Omental fat pad (tissue), 4 donors: Measurements from ENCODE around the gene MYL6. TPM values are rescaled to one million over a fixed set of nuclear protein-coding genes. Genes with fewer than 3 reads are reported as not detected.
A peak's percentile ranks its signal among the peaks of the same experiment; 100 is the strongest.

Experiments
- ATAC-seq: fragments of 150-250 bp; one replicate; pipeline ENCODE4 v1.9.1; 2016; ENCODE audit warnings: mild to moderate bottlenecking, moderate library complexity; ENCODE audit not compliant: low FRiP score
- DNase-seq: peaks from one replicate; pipeline ENCODE4 v3.0.0-alpha.2; 2019; ENCODE audit warnings: low spot score
- total RNA-seq, 4 donors: library from RNA; depleted of rRNA; stranded (reverse); fragments of >200 nt; gene quantifications; one replicate each; pipeline ENCODE4 v1.1.0, GENCODE V29; 2016
- TF ChIP-seq, protein P1 (sequence below), 3 donors: fragments of 450-650 bp; IDR thresholded peaks; one replicate each; pipeline ENCODE4 v1.5.1; 2016 to 2017; ENCODE audit warnings: antibody characterized with exemption in 3 of 3, mild to moderate bottlenecking in 3 of 3, moderate library complexity in 2 of 3

MYL6 gene
- total RNA-seq, 4 donors from 2014 or later = 2,379 to 4,265 (median 3,293) TPM

DNA sequence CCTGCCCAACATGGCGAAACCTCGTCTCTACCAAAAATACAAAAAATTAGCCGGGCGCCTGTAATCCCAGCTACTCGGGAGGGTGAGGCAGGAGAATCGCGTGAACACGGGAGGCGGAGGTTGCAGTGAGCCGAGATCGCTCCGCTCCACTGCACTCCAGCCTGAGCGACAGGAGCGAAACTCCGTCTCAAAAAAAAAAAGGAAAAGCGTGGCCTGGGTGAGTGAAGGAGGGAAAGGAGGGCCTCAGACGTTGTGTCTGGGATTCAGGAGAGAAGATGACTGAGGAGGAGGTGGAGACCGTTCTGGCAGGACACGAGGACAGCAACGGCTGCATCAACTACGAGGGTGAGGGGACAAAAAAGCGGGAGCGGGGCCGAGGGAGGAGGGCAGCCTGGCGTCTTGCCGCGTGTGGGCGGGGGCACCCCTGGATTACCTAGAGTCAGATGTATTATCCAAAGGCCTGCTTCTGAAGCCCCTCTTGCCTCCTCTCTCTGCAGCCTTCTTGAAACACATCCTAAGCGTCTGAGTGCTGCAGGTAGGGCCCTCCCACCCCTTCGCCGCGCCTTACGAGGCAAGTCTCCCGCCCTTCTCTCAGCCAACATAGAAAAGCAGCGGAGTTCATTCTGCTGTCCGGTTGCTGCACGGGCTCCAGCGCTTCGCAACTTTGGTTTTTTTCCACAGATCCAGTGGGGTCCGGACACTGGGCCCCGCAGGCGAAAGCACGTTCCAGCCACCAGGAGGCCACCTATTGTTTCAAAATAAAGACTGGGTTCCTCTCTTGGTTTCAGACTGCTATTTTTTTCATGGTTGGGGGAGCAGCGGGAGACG, 744 bp upstream of the MYL6 start:
- ATAC-seq = peak; percentile 46
- peak; percentile 47 for DNase-seq
- TF ChIP-seq, protein P1, sequence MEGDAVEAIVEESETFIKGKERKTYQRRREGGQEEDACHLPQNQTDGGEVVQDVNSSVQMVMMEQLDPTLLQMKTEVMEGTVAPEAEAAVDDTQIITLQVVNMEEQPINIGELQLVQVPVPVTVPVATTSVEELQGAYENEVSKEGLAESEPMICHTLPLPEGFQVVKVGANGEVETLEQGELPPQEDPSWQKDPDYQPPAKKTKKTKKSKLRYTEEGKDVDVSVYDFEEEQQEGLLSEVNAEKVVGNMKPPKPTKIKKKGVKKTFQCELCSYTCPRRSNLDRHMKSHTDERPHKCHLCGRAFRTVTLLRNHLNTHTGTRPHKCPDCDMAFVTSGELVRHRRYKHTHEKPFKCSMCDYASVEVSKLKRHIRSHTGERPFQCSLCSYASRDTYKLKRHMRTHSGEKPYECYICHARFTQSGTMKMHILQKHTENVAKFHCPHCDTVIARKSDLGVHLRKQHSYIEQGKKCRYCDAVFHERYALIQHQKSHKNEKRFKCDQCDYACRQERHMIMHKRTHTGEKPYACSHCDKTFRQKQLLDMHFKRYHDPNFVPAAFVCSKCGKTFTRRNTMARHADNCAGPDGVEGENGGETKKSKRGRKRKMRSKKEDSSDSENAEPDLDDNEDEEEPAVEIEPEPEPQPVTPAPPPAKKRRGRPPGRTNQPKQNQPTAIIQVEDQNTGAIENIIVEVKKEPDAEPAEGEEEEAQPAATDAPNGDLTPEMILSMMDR (IDR thresholded peaks at IDR 0.05) = peak in 1 of 3 donors; percentile 61

DNA sequence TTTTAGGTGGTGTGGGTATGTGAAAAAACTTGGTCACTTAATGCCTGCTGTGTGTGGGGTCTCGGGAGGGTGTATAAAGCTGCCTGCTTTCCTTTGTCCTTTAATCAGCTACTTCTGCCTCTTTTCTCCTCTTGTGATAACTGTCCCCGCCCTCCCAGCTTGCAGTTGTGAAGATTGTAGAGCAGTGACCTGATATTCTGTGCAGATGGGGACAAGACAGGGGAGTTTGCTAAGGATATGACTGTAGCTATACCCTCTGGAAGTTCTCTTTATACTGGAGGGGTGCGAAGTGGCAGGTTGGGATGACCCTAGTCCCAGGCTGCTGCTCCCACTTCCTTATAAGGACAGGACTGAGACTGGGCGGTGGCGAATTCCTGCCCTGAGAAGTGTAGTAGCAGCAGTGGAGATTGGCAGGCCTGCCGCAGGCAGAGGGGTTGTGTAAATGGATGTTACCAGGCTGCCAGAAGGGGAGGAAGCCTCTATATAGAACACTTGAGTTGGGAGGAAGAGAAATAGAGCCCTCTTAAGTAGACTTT, 835 bp downstream of the MYL6 start:
- ATAC-seq (peak; percentile 46), DNase-seq (no peak)
- TF ChIP-seq, protein P1 (IDR thresholded peaks at IDR 0.05) = no peak

DNA sequence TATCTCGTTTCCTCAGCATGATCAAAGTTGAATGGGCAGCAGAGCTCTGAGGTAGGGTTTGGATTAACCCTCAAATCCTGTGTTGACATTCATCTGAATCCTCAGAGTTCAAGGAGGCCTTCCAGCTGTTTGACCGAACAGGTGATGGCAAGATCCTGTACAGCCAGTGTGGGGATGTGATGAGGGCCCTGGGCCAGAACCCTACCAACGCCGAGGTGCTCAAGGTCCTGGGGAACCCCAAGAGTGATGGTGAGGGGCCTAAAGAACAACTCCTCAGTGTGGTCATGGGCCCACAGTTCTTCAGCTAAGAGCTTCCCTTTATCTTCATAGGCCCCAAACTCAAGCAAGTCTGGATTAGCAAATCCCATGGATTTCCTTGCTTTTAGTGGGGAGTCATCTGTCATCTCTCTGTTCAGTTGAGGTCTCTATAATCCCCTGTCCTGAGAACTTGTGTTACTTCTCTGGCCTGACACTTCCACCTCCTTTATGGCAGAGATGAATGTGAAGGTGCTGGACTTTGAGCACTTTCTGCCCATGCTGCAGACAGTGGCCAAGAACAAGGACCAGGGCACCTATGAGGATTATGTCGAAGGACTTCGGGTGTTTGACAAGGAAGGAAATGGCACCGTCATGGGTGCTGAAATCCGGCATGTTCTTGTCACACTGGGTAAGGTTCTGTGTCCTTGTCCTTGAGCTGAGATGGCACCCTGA, 1.5 kb downstream of the MYL6 start:
- ATAC-seq (no peak), DNase-seq (no peak)
- TF ChIP-seq, protein P1 (IDR thresholded peaks at IDR 0.05) = no peak

DNA sequence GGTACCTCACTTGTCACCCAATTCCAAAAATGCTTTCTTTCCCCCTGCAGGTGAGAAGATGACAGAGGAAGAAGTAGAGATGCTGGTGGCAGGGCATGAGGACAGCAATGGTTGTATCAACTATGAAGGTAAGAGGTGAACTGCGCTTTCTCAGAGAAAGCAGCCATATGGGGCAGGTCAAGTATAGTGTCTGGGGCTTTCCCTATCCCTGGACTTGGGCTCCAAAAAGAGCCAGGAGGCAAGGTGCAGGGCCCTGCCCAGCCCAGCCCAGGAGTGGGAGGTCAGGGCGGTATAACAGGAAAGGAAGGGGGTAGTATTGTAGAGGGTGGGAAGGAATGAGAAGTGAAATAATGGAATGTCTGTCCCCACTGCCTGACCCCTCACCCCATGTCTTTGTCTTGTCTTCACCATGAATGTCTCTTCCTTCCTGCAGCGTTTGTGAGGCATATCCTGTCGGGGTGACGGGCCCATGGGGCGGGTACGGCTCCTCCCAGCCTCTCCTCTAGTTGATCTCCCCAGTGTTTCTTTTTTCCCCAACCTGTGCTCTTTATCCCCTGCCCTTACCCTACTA, 2.1 kb downstream of the MYL6 start:
- DNase-seq (no peak), ATAC-seq (no peak)
- TF ChIP-seq, protein P1 (IDR thresholded peaks at IDR 0.05) = no peak

DNA sequence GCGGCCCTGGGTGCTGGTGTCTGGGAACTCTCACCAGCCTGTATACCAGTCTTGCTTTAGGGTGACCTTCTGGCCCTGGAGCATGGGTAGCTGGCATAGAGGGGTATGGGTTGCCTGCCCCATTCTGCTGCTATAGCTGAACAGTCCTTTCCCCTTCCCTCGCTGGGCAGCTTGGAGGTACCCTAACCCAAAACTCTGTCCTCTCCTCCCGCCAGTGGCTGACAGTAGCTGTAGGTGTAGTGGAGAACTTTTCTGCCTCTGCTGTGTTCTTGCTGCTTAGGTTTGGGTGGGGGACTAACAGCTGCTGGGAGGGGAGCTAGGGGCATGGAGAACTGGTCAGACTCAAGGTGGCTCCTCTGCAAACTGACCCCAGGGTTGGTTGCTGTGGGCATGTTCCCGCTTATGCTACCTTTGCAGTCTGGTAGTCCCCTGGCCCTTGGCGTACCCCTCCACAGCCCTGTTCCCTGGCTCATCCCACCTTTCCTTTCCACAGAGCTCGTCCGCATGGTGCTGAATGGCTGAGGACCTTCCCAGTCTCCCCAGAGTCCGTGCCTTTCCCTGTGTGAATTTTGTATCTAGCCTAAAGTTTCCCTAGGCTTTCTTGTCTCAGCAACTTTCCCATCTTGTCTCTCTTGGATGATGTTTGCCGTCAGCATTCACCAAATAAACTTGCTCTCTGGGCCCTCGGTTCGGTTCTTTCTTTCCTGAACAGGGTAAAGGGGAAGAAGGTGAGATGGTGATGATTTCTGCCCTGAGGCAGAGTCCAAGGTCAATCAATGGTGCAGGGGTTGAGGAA, 2.9 kb downstream of the MYL6 start:
- DNase-seq (no peak), ATAC-seq (no peak)
- TF ChIP-seq, protein P1 (IDR thresholded peaks at IDR 0.05) = no peak

DNA sequence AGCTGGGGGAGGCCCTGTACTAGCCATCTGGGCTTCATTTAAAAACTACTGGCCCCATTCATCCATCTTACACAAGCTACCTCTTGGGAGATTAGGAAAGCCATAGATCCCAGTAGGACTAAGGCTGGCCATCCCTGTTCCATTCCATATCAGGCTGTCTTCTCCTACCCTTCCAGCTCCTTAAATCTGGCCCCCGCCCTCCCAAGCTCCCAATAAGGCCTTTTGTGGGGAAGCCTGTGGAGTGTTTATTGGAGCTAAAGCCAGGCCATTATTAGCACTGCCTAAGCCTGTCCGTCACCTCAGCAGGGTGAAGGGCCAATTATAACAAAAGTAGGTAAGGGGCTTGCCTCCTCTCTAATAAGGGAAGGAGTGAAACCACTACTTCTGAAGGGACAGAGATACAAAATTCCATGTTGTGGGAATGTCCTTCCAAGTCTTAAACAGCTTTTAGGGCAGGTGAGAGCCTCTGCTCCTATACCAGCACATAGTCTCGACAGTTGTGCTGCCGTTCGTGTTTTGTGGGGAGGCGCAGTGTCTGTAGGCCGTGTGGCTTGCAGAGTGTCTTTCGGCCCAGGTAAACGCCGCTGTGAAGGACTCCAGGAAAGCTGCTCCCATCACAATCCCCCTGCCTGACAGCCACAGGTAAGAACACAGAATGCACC, 3.7 kb downstream of the MYL6 start:
- no peak for DNase-seq
- no peak for ATAC-seq
- TF ChIP-seq, protein P1 (IDR thresholded peaks at IDR 0.05) = no peak
